Retina (tissue), 1 donor: ENCODE results near the gene PPY.
"Not testable (repeated sequence)": the region's sequence is repeated elsewhere in the genome, so short reads cannot be mapped to it uniquely, and the experiment has no call there.

Experiments used
- DNase-seq: peaks from one replicate; pipeline ENCODE4 v3.0.0-alpha.2; 2016

The PPY gene

DNA sequence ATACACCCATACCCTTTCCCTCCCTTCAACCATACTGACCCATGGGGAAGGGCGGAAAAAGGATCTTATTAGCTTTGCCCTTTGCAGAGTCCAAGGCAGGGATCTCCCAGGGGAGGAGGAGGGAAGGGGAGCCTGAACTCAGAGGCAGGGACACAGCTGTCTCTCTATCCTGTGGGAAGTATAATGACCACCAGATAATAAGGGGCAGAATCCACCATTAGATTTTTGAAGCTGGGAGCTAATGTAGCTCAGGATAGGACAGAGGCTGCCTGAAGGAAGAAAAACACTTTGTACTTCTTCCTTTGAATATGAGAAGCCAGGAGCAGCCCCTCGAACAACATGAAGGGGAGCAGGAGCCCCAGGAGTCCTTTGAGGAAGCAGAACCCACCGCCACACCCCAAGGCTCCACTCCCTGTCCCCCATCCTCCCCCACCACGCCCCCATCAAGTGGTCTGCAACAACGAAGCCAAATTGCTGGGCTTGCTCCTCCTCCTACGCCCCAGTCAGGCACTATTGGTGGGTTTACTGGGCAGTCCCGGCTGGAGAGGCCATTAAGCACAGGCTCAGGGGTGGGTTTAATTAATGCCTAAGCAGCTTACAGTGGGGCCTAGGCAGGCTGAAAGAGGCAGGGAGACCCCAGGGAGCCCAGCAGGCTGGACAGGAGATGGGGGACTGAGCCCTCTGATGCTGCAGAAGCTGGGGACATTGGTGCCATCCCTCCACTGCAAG, 40.3 kb downstream of the PPY start:
- DNase-seq = peak; percentile 34

DNA sequence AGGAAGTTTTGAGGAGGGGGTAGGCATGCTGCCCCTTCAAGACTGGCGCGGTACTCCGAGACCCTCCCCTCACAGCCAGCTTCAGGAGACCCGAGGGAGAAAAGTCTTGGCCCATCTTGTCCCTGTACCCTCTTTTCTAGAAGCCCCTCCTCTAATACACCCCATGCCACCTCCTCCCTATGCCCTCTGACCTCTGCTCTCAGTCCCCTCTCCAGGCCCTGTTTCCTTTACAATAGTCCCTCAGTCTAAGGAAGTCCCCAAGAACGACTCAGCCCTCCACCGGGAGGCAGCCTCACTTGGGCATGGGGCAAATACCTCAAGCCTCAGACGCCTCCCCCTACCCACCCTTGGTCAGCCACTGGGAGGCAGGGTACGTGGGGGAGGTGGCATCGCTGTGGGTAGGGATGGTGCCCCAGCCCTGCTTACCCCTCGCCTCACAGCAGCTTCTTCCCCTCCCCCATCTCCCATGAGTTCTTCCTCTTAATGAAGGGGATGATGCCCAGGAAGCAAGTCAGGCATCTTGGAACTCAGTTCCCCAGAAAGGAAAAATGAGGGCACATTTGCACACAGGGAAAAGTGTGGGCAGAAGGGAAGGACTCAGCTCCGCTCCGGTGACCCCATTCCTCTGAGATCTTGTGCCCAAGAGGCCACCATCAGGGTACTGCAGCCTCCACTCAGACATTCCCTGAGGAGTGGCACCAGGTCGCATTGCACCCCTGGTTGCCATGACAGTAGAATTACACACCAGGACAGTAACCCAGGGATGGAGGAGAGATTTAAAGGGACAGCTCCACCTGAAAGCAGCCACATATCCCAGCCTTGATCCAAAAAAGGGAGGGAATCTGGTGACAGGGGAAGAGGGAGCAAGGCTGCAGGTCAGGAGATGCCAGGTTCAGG, 41.2 kb downstream of the PPY start:
- peak; percentile 58 for DNase-seq

DNA sequence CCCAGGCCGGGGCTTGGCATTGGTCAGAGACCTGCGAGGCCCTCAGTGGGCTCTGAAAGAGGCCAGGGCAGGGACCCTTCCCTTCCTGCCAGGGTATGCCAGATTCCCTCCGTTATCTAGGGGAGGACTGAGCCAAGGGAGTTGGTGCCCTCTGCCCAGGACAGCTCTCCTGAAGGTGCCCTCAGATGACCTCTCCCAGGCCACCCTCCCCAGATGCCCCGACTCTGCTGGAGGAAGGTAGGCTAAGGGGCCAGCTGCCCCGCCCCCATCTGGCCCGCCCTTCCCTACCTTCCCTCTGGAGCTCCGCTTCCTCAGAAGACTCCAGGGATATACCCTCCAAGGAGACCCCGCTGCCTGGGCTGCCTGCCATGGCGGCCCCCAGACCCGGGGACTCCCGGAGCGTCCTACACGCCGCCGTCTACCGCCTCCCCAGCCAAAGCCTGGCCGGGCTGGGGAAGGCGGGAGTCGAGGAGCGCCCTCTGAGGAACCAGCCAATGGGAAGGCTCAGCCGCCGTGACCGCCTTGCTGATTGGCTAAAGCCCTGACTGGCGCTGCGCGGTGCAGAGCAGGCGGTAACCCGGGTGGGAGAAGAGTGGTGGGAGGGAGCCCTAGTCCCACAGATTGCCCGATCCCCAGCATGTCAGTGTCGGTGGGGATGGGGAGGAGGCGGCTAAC, 42.0 kb downstream of the PPY start:
- DNase-seq = peak; percentile 94

DNA sequence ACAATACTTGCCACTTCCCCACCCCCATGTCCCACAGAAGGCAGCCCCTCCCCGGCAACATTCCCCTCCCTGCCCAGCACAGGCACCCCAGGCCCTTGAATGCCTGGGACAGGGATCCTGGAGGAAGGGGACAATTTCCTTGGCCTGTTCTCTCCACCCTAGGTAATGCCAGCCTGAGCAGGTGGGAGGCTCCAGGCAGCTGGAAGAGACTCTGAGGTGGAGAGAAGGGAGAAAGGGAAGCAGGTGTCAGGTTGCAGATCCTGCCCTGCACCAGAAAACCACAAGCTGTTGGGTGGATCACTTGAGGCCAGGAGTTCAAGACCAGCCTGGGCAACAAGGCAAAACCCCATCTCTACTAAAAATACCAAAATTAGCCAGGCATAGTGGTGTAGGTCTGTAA, 43.8 kb downstream of the PPY start:
- DNase-seq = no peak

DNA sequence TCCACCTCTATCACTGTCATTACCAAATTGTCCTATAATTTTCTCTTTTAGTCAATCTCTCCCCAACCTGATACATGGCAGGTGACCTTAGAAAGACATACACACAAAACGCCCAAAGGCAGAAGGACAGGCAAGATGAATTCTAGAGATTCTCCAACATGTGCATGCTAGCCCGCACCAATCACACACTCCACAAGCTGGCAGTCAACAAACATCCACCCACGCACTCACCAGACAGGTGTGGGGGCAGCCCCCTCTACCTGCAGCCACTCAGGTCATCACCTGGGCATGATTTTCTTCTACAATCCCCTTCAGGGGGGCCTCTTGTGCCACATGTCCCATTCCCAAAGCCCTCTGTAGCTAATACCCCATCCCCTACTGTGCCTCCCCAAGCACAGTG, 44.4 kb downstream of the PPY start:
- DNase-seq = no peak

DNA sequence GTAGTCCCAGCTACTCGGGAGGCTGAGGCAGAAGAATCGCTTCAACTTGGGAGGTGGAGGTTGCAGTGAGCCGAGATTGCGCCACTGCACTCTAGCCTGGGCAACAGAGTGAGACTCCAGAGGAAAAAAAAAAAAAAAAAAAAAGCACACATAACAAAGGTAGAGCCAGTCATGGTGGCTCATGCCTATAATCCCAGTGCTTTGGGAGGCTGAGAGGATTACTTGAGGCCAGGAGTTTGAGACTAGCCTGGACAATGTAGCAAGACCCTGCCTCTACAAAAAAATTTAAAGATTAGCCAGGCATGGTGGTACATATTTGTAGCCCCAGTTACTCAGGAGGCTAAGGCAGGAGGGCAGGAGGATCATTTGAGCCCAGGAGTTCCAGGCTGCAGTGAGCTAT, 47.8 kb downstream of the PPY start:
- DNase-seq = not testable (repeated sequence)

DNA sequence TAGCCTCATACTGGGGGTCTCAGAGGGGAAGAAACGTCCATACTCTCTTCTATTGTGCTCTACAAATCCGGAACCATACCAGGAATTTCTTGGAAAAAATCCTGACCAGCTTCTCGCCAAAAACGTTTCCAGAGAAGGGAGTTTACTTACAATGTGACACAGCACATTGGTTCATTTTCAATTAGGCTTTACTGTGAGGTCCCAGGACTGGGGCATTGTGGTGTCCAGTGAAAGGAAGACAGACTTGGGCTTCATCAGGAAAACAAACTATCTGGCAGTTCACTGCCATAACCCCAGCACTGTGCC, 49.7 kb downstream of the PPY start:
- DNase-seq = no peak

DNA sequence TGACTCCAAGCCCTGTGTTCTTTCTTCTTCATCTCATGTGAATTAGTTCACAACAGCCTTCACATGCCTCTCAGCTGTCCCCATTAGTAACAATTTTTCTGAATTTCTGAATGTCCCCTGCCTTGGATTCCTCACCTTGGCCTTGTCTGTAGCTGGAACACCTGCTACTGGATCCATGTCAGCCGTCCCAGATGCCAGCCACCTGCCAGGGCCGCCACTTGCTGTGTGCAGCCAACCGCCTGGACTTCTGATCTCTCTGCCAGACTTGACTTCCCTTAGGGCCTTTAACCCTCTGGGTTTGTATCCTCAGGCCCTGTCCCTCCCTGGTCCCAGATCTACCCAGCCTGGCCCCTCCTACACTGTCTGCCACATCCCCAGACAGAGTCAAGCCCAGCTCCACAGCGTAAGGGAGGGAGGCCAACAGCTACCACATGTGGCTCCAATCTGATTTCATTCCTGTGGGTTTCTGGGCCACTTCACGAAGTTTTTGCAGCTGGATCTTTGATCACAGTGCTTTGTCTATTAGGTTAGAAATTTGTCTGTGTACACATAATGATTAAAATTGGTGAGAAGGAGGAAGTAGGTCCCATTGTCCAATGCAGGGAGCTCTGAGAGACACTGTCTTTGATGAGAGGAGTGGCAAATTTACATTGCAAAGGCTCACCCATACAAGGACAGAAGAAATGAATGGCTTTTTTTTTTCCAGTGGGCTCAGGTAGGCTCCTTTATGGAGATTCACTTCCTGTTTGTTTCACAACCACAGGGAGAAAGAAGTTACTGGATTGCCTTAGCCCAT, 50.2 kb downstream of the PPY start:
- no peak for DNase-seq
